Choroid plexus epithelial cell (primary cell): ENCODE measurements around the gene DPYSL5.

Experiments
- DNase-seq: peaks from one replicate; pipeline ENCODE4 v3.0.0-alpha.2; 2010; ENCODE audit warnings: low read depth
- H3K4me3 ChIP-seq: 2 replicates; pipeline ENCODE4 v1.5.1; 2011; ENCODE audit warnings: low read depth, mild to moderate bottlenecking, control low read depth, low read length, moderate library complexity
- CTCF ChIP-seq: conservative IDR thresholded peaks from 2 replicates; pipeline ENCODE4 v1.5.1; 2011; ENCODE audit warnings: low read depth, mild to moderate bottlenecking, control low read depth, inconsistent platforms, low read length, moderate library complexity

DPYSL5 gene

GRCh38 chr2:26977012-26977411 lies 129.1 kb downstream of the DPYSL5 start:
- no peak for TF ChIP-seq CTCF
- no peak for DNase-seq
- no peak overlapping the region for H3K4me3 ChIP-seq

GRCh38 chr2:26978061-26978596 lies 130.2 kb downstream of the DPYSL5 start:
- TF ChIP-seq CTCF: no peak
- no peak for DNase-seq

GRCh38 chr2:26979741-26980140 lies 131.8 kb downstream of the DPYSL5 start:
- DNase-seq: peak; percentile 68
- TF ChIP-seq CTCF: no peak
- H3K4me3 ChIP-seq: no peak overlapping the region

More at GRCh38 chr2:26978061-26978596, 130.2 kb downstream of the DPYSL5 start:
- no peak overlapping the region for H3K4me3 ChIP-seq

GRCh38 chr2:26980971-26981370 lies 133.0 kb downstream of the DPYSL5 start:
- H3K4me3 ChIP-seq: no peak overlapping the region
- no peak for TF ChIP-seq CTCF
- DNase-seq: no peak

- H3K4me3 ChIP-seq: no peak overlapping the region
- TF ChIP-seq CTCF: peak; percentile 65
- peak; percentile 85 for DNase-seq
Measured at GRCh38 chr2:26982102-26982742, 134.3 kb downstream of the DPYSL5 start.

- no peak for DNase-seq
- TF ChIP-seq CTCF: no peak
- H3K4me3 ChIP-seq: no peak overlapping the region
Measured at GRCh38 chr2:26983746-26984145, 135.8 kb downstream of the DPYSL5 start.

GRCh38 chr2:26985807-26986206 lies 137.9 kb downstream of the DPYSL5 start:
- TF ChIP-seq CTCF: no peak
- DNase-seq: no peak
- no peak overlapping the region for H3K4me3 ChIP-seq
